HG03342 (cell line): ENCODE results near the gene XNDC1N.
A peak's percentile ranks its signal among the peaks of the same experiment; 100 is the strongest.

ENCODE experiments used
- ATAC-seq: cut with Tn5 transposase; IDR thresholded peaks from one replicate; pipeline ENCODE4 v1.9.1; 2021; ENCODE audit warnings: mild to moderate bottlenecking, moderate library complexity; ENCODE audit not compliant: unreplicated experiment

The XNDC1N gene, protein sequence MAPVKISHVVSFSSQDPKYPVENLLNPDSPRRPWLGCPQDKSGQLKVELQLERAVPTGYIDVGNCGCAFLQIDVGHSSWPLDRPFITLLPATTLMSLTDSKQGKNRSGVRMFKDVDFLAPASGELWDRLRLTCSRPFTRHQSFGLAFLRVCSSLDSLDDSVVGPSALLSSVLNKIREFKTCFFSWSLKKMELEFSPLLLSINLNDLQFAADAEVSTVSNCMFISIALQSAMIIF

DNA sequence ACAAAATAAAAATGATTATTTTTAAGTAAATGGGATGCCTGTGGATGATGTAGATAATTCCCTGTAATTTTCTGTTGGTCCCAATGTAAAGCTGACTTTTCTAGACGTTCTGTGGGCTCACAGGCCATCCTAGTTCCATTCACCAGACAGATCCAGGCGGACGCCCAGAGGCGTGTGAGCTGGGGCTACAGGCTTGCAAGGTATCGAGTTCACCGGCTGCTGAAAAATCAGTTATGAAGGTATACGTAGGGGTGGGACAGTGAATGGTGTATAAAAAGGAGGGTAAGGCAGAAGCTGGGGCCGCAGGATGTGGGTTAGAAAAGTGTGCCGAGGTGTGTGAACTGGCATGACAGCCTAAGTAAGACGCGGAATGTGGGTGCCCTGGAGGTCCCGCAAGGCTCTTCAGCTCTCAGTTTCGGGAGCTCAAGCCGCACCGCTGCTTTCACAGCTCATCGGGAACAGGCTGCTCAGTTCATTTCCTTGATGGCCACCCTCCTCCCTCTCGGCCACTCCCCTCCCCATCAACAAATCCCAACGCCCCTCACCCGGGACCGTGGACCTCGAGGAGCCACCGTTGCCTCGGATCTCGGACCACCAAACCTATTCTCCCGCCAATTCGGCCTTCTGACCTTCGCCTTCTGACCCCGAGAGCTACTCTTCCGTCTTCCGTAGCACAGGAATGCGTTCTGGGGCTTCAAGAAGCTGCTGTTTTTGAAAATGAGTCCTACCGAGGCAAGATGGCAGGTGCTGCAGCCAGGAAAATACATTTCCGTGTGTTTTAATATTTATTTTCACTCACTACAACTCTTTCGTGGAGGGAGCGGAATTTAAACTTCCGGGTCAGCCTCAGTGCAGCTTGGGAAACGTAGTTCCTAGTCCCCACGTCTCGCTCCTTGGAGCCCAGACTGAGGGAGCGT, at the start of gene XNDC1N:
TSS of gene XNDC1N (minus strand) at position 775 of the 917 bp plus-strand sequence. CDS start 5,241 bp downstream, outside the sequence.
- ATAC-seq: peak; percentile 61

DNA sequence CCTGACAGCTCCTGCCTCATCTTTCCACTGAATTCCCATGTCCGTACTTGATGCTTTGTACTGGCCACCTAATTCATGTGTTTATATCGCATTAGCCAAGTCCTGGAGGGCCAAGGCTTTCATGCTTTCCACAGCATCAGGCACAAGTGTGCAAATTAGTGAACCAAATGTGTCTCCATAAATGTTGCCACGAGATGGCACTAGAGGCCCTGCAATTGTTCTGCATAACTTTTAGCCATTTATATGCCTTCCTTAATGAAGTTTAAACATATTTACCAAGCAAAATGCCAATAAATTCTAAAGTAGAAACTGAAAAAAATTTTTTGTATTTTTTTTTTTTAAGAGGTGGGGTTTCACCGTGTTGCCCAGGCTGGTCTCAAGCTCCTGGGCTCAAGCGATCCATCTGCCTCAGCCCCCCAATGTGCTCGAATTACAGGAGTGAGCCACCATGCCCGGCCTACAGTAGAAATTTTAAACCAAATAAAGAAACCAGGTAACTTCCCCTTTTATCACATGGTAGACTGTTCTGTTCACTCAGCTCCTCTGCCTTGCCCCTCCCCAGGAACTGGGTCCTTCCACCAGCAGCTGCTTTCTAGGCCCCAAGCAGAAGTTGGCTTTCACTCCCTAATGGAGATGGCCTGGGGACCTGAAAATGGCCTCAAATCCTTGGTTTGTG, 49.5 kb upstream of the XNDC1N start:
- no peak for ATAC-seq

DNA sequence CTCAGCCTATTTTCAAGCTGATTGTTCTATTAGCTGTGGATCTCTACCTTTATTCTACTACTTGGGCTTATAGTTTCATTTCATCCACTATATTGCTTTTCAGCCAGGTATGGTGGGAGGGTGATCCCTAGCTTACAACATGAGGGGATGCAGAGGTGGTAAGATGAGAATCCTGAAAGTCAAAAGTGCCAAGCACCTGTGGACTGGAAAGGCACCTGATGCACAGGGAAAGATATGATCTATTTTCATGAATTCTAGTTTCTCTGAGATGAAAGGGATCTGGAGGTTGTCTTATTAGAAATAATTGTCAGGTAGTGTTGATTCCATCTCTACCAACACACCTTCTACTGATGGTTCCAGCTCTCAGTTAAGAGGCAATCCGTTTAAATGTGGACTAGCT, 48.7 kb upstream of the XNDC1N start:
- ATAC-seq: no peak

DNA sequence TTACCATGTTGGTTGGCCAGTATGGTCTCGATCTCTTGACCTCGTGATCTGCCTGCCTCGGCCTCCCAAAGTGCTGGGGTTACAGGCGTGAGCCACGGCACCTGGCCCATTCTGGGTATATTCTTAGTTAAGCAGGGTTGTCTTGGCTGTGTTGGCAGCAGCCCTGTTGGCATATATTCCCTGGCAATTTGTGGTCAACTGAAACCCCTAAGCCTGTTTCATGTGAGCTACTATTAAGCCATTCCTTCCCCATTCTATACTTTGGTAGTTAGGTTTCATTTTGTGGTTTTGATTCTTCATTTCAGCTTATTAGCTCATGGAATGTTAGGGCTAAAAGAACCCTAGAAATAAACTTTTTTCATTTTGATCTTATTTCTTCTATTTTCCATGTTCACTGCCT, 48.2 kb upstream of the XNDC1N start:
- no peak for ATAC-seq

DNA sequence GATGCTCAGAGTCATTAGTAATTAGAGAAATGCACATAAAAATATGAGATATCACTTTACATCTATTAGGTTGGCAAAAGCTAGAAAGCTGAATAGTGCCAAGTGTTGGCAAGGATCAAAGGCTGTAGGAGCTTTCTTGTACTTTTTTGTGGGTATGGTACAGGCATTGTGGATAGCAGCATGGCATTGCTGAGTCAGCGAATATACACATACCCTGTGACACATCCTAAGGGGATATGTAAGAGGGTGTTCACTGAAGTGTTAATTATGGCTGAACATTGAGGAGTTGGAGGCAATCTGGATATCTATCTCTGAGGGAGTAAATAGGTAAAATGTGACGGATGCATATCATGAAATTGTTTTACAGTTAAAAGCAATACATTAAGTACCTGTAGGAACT, 43.3 kb upstream of the XNDC1N start:
- no peak for ATAC-seq

DNA sequence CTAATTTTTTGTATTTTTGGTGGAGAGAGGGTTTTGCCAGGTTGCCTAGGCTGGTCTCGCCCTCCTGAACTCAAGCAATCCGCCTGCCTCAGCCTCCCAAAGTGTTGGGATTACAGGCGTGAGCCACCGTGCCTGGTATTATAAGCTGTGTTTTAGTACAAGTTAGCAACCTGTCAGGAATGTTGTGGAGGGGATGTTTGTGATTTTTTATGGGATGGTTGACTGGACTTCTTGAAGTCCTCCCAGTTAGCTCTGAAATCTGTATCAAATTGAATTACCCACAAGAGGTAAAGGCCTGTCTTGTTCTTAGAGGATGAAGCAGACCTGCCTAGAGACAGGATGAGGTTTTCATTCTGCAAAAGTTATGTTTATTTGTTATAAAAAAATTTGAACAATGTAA, 36.2 kb upstream of the XNDC1N start:
- ATAC-seq: no peak

DNA sequence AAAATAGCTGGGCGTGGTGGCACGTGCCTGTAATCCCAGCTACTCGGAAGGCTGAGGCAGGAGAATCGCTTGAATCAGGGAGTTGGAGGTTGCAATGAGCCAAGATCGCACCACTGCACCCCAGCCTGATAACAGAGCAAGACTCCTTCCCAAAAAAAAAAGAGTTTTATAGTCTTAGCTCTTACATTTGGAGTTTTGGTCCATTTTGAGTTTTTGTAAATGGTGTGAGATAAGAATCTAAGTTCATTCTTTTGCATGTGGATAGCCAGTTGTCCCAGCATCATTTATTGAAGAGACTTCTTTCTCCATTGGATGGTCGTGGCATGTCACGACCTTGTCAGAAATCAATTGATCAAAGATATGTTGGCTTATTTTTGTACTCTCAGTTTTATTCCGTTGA, 35.1 kb upstream of the XNDC1N start:
- no peak for ATAC-seq

DNA sequence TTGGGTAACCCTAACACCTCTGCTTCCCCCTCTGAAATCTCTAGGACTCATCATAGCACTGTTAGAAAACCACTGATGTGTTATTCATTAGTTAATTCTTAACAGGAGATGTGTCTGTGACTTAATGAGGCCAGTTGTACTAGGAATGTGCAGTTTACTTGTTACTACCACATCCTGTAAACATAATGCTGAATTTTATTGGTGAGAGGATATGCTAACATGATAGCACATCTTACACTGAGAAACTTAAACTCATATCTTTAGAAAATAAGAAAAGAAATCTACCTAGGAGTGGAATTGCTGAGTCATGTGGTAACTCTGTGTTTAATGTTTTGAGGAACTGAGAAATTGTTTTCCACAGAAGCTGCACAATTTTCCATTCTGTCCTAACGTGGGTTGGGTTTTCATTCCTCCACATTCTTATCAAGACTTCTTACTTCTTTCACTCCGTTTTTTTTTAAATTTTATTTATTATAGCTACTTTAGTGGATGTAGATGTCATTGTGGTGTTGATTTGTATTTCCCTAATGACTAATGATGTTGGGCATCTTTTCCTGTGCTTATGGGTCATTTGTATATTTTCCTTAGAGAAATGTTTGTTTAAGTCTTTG, 34.1 kb upstream of the XNDC1N start:
- peak; percentile 77 for ATAC-seq

DNA sequence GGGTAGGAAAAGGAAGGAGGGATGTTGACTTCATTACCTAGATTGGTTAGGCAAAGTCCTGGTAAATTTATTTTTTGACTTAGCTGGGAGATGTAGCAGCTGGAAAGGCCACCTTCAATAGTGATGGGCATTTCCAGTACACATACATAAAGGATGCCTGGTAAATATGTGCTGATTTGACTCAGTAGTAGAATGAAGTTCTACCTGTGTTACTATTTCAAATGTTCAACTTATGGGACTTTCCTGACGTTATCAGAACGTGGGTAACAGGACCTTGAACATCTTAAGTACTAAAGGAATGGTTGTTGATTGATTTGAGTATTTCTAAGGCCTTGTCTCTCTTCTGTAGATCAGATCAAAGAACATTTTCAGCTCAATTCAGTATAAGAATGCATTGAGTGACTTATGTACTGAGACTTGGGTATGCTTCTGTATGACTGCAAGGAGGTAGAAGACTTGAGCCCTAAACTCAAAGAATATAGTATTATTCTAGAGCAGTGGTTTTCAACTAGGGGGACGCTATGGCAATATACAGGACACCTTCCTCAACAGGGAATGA, 27.6 kb upstream of the XNDC1N start:
- no peak for ATAC-seq

DNA sequence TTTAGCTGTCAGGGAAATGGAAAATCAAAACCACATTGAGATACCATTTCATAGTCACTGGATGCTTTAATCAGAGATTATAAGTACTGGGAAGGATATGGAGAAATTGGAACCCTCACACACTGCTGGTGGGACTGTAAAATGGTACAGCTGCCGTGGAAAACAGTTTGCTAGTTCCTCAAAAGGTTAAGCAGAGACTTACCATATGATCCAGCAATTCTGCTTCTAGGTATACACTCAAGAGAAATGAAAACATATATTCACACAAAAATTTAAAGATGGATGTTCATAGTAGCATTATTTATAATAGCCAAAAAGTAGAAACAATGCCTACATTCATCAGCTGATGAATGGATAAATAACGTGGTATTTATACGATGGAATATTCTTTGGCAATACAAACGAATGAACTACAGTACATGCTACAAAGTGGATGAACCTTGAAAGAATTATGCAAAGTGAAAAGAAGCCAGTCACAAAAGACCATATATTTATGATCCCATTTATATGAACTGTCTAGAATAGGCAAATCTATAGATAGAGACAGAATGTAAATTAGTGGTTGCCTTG, 23.4 kb upstream of the XNDC1N start:
- ATAC-seq: no peak

DNA sequence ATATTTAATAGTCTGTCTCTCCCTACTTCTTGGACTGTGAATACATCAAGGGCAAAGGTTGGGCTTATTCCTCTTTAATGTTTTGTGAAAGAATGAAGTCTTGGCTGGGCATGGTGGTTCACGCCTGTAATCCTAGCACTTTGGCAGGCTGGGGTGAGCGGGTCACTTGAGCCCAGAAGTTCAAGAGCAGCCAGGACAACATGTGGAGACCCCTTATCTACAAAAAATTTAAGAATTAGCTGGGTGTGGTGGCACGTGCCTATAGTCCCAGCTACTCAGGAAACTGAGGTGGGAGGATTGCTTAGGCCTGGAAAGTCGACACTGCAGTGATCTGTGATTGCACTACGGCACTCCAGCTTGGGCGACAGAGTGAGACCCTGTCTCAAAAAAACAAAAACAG, 20.6 kb upstream of the XNDC1N start:
- no peak for ATAC-seq

DNA sequence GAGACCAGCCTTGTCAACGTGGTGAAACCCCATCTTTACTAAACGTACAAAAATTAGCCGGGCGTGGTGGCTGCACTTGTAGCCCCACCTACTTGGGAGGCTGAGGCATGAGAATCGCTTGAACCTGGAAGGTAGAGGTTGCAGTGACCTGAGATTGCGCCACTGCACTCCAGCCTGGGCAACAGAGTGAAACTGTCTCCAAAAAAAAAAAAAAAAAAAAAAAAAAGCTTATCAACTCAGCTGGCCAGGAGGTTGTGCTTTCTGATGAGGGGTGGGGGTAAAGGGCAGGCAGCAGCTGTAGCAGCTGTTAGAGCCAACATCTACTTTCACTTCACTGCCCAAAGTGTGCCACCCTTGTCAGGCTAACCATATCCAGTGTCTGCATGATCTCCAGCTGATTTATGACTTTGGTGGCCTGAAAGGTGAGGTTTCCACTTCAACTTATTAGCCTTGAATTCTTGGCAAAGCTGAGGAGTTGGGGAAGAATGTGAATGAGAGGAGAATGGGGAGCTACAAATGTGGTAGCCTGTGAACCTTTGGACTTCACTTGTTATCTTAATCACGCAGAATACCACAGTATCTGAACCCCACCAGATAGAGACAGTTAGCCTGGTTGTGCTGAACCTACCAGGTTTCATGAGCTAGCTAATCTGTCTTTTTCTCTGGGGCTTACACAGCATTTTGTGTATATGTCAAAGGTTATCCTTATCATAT, 20.1 kb upstream of the XNDC1N start:
- ATAC-seq: no peak

DNA sequence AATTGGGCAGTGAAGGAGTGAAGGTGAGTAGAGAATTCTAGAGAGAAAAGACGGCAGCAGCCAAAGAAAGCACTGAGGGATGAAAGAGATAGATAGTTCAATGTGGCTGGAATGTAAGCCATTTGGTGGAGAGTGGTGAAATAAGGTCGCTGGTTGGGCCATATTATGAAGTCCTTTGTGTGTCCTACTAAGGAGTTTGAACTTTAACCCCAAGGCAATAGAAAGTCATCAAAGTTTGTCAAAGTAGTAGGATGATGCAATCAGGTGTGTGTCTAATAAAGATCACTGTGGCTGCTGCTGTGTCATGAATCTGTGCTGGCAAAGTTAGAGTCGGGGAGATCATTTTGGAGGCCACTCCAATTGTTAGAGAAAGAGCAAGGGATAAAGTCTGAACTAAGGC, 19.1 kb upstream of the XNDC1N start:
- no peak for ATAC-seq

DNA sequence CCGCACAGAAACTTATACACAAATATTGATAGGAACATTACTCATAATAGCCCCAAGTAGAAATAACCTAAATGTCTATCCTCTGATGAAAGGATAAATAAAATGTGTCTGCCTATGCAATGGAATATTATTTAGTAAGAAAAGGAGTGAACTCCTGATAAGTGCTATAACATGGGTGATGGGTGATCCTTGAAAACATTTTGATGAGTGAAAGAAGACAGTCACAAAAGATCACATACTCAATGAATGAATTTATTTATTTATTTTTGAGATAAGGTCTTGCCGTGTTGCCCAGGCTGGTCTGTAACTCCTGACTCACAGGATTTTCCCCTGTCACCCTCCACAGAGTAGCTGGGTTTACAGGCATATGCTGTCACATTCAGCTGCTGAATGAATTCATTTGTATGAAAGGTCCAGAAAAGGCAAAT, 17.8 kb upstream of the XNDC1N start:
- no peak for ATAC-seq

DNA sequence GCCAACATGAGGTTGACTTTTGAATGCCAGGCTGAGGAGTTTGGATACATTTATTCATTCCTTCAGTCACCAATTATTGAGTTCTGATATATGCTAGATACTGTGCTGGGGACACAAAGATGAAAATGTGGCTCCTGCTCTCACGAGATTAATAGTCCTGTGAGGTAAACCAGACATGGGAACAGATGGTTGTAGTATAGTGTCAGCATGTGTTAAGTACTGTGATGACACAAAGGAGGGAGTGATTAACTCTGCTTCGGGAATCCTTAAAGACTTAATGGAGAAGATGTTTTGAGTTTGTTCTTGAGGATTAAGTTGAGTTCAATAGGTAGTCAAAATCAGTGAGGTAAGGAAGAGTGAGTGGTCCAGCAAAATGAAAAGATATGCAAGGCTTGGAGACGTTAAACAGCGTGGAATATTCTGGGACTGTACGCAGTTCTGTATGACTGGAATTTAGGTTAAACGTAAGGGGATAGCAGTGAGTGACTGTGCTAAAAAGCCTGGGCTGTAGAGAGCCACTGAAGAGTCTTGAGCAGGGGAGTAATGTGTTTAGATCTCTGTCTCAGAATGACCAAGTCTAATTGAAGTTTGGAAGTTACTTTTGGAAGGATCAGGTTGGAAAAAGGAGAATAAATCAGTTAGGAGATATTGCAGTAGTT, 12.3 kb upstream of the XNDC1N start:
- no peak for ATAC-seq

DNA sequence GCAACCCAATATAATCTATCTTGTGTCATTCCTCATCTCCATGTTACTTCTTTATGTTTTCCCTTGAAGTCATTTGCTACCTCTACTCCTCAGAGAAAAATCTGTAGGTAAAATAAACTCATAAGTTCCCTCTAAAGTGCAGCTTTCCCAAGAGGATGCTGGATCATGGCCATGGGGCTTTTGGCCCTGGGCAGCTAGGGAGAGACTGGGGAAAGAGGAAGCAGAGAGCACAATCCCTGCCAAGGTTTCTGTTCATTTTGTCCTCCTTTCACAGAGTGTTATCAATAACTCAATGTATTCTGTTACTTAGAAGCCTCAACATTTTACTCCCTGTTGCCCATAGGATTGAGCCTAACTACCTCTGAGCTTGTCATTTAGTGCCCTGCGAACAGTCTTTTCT, 9.4 kb upstream of the XNDC1N start:
- no peak for ATAC-seq

DNA sequence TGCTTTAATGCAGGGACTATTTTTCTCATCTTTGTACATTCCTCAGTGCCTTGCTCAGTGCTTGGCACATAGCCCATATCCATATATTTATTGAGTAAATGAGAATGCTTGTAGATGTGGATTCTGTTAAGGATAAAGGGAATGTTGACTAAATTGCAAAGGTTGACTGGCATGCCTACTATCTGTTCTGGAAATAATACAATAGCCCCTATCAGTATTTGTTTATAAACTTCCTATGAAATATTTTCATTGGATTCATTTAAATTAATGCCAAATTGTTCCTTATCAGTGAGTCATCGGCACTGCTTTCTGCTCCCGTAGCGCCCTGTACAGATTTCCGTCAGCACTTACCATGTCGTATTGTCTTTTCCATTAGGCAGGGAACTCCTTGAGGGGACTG, 8.4 kb upstream of the XNDC1N start:
- ATAC-seq: no peak

DNA sequence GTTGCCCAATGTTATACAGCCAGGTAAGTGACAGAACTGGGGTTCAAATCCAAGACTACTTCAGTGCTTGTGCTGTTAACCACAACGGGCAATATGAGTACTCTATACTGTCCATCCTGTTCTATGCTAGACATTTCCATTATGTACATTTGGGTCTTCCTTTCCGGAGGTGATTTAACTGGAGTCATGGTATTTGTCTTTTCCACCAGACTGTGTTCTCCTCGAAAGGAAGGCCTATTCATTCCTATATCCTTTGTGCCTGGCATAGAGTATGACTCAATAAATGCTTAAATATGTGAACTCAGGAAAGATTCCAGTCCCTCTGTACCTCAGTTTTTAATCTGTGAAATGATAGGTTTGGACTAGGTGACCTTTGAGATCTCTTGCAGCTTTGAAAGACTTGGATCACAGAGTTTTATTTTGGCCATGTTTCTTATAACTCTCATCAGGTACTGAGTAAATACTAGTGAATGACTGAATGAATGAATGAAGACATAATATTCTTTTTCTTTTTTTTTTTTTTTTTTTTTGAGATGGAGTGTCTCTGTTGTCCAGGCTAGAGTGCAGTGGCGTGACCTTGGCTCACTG, 7.0 kb upstream of the XNDC1N start:
- ATAC-seq: no peak

DNA sequence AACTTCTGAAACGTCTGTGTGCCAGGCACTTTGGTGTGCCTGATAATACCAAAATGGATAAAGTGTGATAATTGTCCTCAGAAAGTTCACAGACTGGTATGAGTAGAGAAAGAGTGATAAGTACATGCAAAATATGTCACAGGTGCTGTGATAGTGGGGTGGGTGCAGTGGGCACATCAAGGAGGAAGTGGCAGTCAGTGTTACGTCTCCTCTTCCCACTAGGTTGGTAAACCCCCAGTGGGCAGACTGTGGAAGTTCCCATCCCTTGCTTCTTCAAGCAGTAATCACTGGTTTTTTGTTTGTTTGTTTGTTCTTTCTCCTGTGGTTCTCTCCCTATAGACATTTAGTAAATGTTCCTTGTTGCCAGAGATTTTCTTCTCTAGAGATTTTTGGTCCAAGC, 5.8 kb upstream of the XNDC1N start:
- no peak for ATAC-seq
